ENCODE measurements around the gene GRWD1. TPM values are rescaled to one million over a fixed set of nuclear protein-coding genes. Genes with fewer than 3 reads are reported as not detected.

GRWD1 gene
- total and polyA plus RNA-seq, 2 of the 13 experiments (the other 11 are each of a cell fraction or from before 2014, with no cell fraction given): 10.8 to 46.6 TPM

GRCh38 chr19:48445606-48446481 lies at the start of gene GRWD1 (continued):
- peak; percentile 66; the same call in 1 of the 2 replicates for TF ChIP-seq KAT7 (CRISPR knock-in tag; IDR thresholded peaks at IDR 0.05; ENCODE audit: borderline replicate concordance)
- TF ChIP-seq, protein P1, sequence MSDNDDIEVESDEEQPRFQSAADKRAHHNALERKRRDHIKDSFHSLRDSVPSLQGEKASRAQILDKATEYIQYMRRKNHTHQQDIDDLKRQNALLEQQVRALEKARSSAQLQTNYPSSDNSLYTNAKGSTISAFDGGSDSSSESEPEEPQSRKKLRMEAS (IDR thresholded peaks at IDR 0.05): peak; percentile 98
- TF ChIP-seq ZBTB21 (CRISPR knock-in tag; IDR thresholded peaks at IDR 0.05): no peak
- TF ChIP-seq FOSL2 (CRISPR knock-in tag; IDR thresholded peaks at IDR 0.05): peak; percentile 45
- TF ChIP-seq KDM4B (CRISPR knock-in tag; IDR thresholded peaks at IDR 0.05): no peak
- peak; percentile 73; the same call in 1 of the 2 replicates for TF ChIP-seq POLR2AphosphoS5 (IDR thresholded peaks at IDR 0.05; ENCODE audit: low read depth, low read length)
- no peak for TF ChIP-seq HDAC6 (IDR thresholded peaks at IDR 0.05; ENCODE audit: low read depth, low read length)
- no peak for TF ChIP-seq IRF1 (CRISPR knock-in tag; IDR thresholded peaks at IDR 0.05; ENCODE audit: low read depth)
- TF ChIP-seq MATR3 (CRISPR knock-in tag; IDR thresholded peaks at IDR 0.05): no peak
- peak; percentile 94 for TF ChIP-seq ZNF143 (CRISPR knock-in tag; IDR thresholded peaks at IDR 0.05)
- TF ChIP-seq HCFC1 (IDR thresholded peaks at IDR 0.05; ENCODE audit: low read depth, low read length): peak; percentile 81
- no peak for TF ChIP-seq ZNF564 (CRISPR knock-in tag; IDR thresholded peaks at IDR 0.05)
- no peak for TF ChIP-seq SATB2 (CRISPR knock-in tag; IDR thresholded peaks at IDR 0.05)
- TF ChIP-seq CENPT (CRISPR knock-in tag; IDR thresholded peaks at IDR 0.05; ENCODE audit: low read depth): no peak
- peak; percentile 62; the same call in 1 of the 2 replicates for TF ChIP-seq FOXJ3 (CRISPR knock-in tag; IDR thresholded peaks at IDR 0.05; ENCODE audit: borderline replicate concordance)
- 0 out of 2 replicates have a peak, but pooled peaks have one; percentile 22 for TF ChIP-seq E2F2 (CRISPR knock-in tag; IDR thresholded peaks at IDR 0.05; ENCODE audit: borderline replicate concordance)
- TF ChIP-seq, protein P2, sequence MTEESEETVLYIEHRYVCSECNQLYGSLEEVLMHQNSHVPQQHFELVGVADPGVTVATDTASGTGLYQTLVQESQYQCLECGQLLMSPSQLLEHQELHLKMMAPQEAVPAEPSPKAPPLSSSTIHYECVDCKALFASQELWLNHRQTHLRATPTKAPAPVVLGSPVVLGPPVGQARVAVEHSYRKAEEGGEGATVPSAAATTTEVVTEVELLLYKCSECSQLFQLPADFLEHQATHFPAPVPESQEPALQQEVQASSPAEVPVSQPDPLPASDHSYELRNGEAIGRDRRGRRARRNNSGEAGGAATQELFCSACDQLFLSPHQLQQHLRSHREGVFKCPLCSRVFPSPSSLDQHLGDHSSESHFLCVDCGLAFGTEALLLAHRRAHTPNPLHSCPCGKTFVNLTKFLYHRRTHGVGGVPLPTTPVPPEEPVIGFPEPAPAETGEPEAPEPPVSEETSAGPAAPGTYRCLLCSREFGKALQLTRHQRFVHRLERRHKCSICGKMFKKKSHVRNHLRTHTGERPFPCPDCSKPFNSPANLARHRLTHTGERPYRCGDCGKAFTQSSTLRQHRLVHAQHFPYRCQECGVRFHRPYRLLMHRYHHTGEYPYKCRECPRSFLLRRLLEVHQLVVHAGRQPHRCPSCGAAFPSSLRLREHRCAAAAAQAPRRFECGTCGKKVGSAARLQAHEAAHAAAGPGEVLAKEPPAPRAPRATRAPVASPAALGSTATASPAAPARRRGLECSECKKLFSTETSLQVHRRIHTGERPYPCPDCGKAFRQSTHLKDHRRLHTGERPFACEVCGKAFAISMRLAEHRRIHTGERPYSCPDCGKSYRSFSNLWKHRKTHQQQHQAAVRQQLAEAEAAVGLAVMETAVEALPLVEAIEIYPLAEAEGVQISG (CRISPR knock-in tag; IDR thresholded peaks at IDR 0.05): peak; percentile 91
- TF ChIP-seq HDAC1 (CRISPR knock-in tag; IDR thresholded peaks at IDR 0.05): peak; percentile 93
- no peak for TF ChIP-seq GLMP (CRISPR knock-in tag; IDR thresholded peaks at IDR 0.05; ENCODE audit: borderline replicate concordance)
- TF ChIP-seq RORA (CRISPR knock-in tag; IDR thresholded peaks at IDR 0.05): no peak
- TF ChIP-seq KDM2A (CRISPR knock-in tag; IDR thresholded peaks at IDR 0.05; ENCODE audit: borderline replicate concordance, low read depth): peak; percentile 82; the same call in 1 of the 2 replicates
- TF ChIP-seq ZFYVE20 (CRISPR knock-in tag; IDR thresholded peaks at IDR 0.05; ENCODE audit: borderline replicate concordance, low read depth): no peak
- TF ChIP-seq, protein P3, sequence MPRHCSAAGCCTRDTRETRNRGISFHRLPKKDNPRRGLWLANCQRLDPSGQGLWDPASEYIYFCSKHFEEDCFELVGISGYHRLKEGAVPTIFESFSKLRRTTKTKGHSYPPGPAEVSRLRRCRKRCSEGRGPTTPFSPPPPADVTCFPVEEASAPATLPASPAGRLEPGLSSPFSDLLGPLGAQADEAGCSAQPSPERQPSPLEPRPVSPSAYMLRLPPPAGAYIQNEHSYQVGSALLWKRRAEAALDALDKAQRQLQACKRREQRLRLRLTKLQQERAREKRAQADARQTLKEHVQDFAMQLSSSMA (CRISPR knock-in tag; IDR thresholded peaks at IDR 0.05): no peak

Measured in HepG2 (cell line).